Measurements from ENCODE around the gene WNK2.

The WNK2 gene

GRCh38 chr9:93256878-93257807 lies 73.2 kb downstream of the WNK2 start:
- DNase-seq, result no peak

GRCh38 chr9:93257808-93258331 lies 73.9 kb downstream of the WNK2 start:
- DNase-seq, result no peak

GRCh38 chr9:93258419-93258817 lies 74.5 kb downstream of the WNK2 start:
- DNase-seq, result no peak

- DNase-seq, result no peak
These were observed 75.0 kb downstream of the WNK2 start for GRCh38 chr9:93258818-93259489.

GRCh38 chr9:93259490-93260262 lies 75.7 kb downstream of the WNK2 start:
- no peak for DNase-seq

GRCh38 chr9:93260263-93261066 lies 76.5 kb downstream of the WNK2 start:
- DNase-seq, result no peak

- DNase-seq, result no peak
These were observed 77.3 kb downstream of the WNK2 start for GRCh38 chr9:93261281-93261680.

GRCh38 chr9:93261735-93262523 lies 78.0 kb downstream of the WNK2 start:
- no peak for DNase-seq

GRCh38 chr9:93262537-93263310 lies 78.8 kb downstream of the WNK2 start:
- DNase-seq, result no peak

GRCh38 chr9:93263334-93264229 lies 79.6 kb downstream of the WNK2 start:
- DNase-seq, result no peak

GRCh38 chr9:93264338-93265125 lies 80.6 kb downstream of the WNK2 start:
- DNase-seq, result no peak

GRCh38 chr9:93265301-93265971 lies 81.5 kb downstream of the WNK2 start:
- DNase-seq, result no peak

- no peak for DNase-seq
These were observed 82.0 kb downstream of the WNK2 start for GRCh38 chr9:93265972-93266371.

- no peak for DNase-seq
These were observed 82.6 kb downstream of the WNK2 start for GRCh38 chr9:93266521-93267001.

GRCh38 chr9:93267091-93267541 lies 83.2 kb downstream of the WNK2 start:
- no peak for DNase-seq

GRCh38 chr9:93267681-93268505 lies 84.0 kb downstream of the WNK2 start:
- DNase-seq, result no peak

Data from CD4-positive, alpha-beta T cell treated with Interleukin-17A for 1 hour (primary cell).